Esophagus muscularis mucosa (tissue), 4 donors: ENCODE data around the gene CACNA2D2.

Experiments used
- CTCF ChIP-seq, 3 experiments: fragments of 200-600 bp in 2 of 3; fragments of 450-650 bp in 1 of 3; sonication (generic) in 2 of 3; IDR thresholded peaks; one replicate each; pipeline ENCODE4 v1.5.1; 2017 to 2019; ENCODE audit warnings: antibody characterized with exemption in 3 of 3, mild to moderate bottlenecking in 2 of 3, moderate library complexity in 1 of 3
- EP300 ChIP-seq: sonication (generic); formaldehyde crosslinking; IDR thresholded peaks from one replicate; pipeline ENCODE4 v1.6.1; 2017; ENCODE audit warnings: antibody characterized with exemption
- POLR2A ChIP-seq: fragments of 450-650 bp; IDR thresholded peaks from one replicate; pipeline ENCODE4 v1.6.1; 2017; ENCODE audit warnings: antibody characterized with exemption, moderate library complexity, mild to moderate bottlenecking, low read depth
- POLR2AphosphoS5 ChIP-seq, 2 donors: sonication (generic); formaldehyde crosslinking; IDR thresholded peaks; one replicate each; pipeline ENCODE4 v1.6.1; 2017; ENCODE audit warnings: antibody characterized with exemption in 2 of 2

- TF ChIP-seq CTCF (IDR thresholded peaks at IDR 0.05) (no peak), POLR2AphosphoS5 (IDR thresholded peaks at IDR 0.05) (no peak), EP300 (no peak), POLR2A (no peak)
Observed at GRCh38 chr3:50405249-50405648, 98.2 kb downstream of the CACNA2D2 start.
